Loucy (cell line): ENCODE results near the gene RMI2.

Experiments
- H2AFZ ChIP-seq: fragments of 200-600 bp; sonication (generic); 2 replicates; pipeline ENCODE4 v1.6.0; 2016; ENCODE audit warnings: antibody characterized with exemption, mild to moderate bottlenecking, low read length, moderate library complexity
- H3F3A ChIP-seq: fragments of 200-600 bp; 2 replicates; pipeline ENCODE4 v1.6.0; 2016; ENCODE audit warnings: antibody characterized with exemption, low read depth, mild to moderate bottlenecking
- H3K27me3 ChIP-seq: fragments of 200-600 bp; sonication (generic); 2 replicates; pipeline ENCODE4 v1.6.1; 2014; ENCODE audit warnings: low read length, mild to moderate bottlenecking; ENCODE audit not compliant: insufficient read depth, poor library complexity, severe bottlenecking
- H3K36me3 ChIP-seq: fragments of 200-600 bp; sonication (generic); 2 replicates; pipeline ENCODE4 v1.6.1; 2016; ENCODE audit warnings: low read length; ENCODE audit not compliant: insufficient read depth
- H3K4me1 ChIP-seq: fragments of 200-600 bp; sonication (generic); 2 replicates; pipeline ENCODE4 v1.5.1; 2014; ENCODE audit warnings: low read length, mild to moderate bottlenecking; ENCODE audit not compliant: insufficient read depth, poor library complexity, severe bottlenecking
- H3K4me2 ChIP-seq: fragments of 200-600 bp; sonication (generic); 2 replicates; pipeline ENCODE4 v1.6.0; 2014; ENCODE audit warnings: antibody characterized with exemption, low read length, low read depth, mild to moderate bottlenecking; ENCODE audit not compliant: poor library complexity, severe bottlenecking
- H3K4me3 ChIP-seq: fragments of 200-600 bp; sonication (generic); 2 replicates; pipeline ENCODE4 v1.5.1; 2014; ENCODE audit warnings: low read length, mild to moderate bottlenecking, mixed read lengths; ENCODE audit not compliant: poor library complexity, severe bottlenecking
- H3K79me2 ChIP-seq: fragments of 200-600 bp; sonication (generic); 2 replicates; pipeline ENCODE4 v1.6.1; 2014; ENCODE audit warnings: low read length; ENCODE audit not compliant: insufficient read depth
- H3K9ac ChIP-seq: fragments of 200-600 bp; sonication (generic); 2 replicates; pipeline ENCODE4 v1.6.0; 2014; ENCODE audit warnings: mild to moderate bottlenecking, low read depth, low read length, moderate library complexity; ENCODE audit not compliant: poor library complexity, severe bottlenecking
- H3K9me2 ChIP-seq: fragments of 200-600 bp; sonication (generic); replicated peaks from 2 replicates; pipeline ENCODE4 v1.6.1; 2016; ENCODE audit warnings: low read depth, low read length, mixed read lengths
- H3K9me3 ChIP-seq: fragments of 200-600 bp; sonication (generic); 2 replicates; pipeline ENCODE4 v1.6.1; 2014; ENCODE audit warnings: mild to moderate bottlenecking, antibody characterized with exemption, low read length, low read depth; ENCODE audit not compliant: insufficient read depth
- H4K20me1 ChIP-seq: fragments of 200-600 bp; sonication (generic); 2 replicates; pipeline ENCODE4 v1.6.0; 2014; ENCODE audit warnings: antibody characterized with exemption, low read length, mild to moderate bottlenecking; ENCODE audit not compliant: insufficient read depth, poor library complexity, severe bottlenecking
- EZH2phosphoT487 ChIP-seq: fragments of 200-600 bp; IDR thresholded peaks from 2 replicates; pipeline ENCODE4 v1.6.1; 2018; ENCODE audit warnings: antibody characterized with exemption, mild to moderate bottlenecking, moderate library complexity, borderline replicate concordance
- TF ChIP-seq, protein P1 (sequence below): fragments of 200-600 bp; sonication (generic); conservative IDR thresholded peaks from 2 replicates; pipeline ENCODE4 v1.5.1; 2014; ENCODE audit warnings: mild to moderate bottlenecking, antibody characterized with exemption, low read length

Gene RMI2

GRCh38 chr16:11328172-11329070 lies 16.8 kb upstream of the RMI2 start:
- Histone ChIP-seq H3K27me3 (no peaks in the 10 kb centered on the region), H4K20me1 (no peaks in the 10 kb centered on the region), H3K4me1 (peaks cover 10% of the 10 kb centered on the region), H3K36me3 (no peaks in the 10 kb centered on the region), H2AFZ (no peak overlapping the region), H3K4me3 (no peak overlapping the region), H3K9me3 (no peaks in the 10 kb centered on the region), H3K9me2 (no peaks in the 10 kb centered on the region), H3K9ac (no peak overlapping the region), H3F3A (no peaks in the 10 kb centered on the region), H3K79me2 (no peaks in the 10 kb centered on the region), H3K4me2 (peak overlapping the region; percentile 48)
- TF ChIP-seq, protein P1, sequence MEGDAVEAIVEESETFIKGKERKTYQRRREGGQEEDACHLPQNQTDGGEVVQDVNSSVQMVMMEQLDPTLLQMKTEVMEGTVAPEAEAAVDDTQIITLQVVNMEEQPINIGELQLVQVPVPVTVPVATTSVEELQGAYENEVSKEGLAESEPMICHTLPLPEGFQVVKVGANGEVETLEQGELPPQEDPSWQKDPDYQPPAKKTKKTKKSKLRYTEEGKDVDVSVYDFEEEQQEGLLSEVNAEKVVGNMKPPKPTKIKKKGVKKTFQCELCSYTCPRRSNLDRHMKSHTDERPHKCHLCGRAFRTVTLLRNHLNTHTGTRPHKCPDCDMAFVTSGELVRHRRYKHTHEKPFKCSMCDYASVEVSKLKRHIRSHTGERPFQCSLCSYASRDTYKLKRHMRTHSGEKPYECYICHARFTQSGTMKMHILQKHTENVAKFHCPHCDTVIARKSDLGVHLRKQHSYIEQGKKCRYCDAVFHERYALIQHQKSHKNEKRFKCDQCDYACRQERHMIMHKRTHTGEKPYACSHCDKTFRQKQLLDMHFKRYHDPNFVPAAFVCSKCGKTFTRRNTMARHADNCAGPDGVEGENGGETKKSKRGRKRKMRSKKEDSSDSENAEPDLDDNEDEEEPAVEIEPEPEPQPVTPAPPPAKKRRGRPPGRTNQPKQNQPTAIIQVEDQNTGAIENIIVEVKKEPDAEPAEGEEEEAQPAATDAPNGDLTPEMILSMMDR: no peak

GRCh38 chr16:11329071-11329491 lies 16.2 kb upstream of the RMI2 start:
- H3K9me3 ChIP-seq: no peaks in the 10 kb centered on the region
- no peaks in the 10 kb centered on the region for H3F3A ChIP-seq
- H3K36me3 ChIP-seq: no peaks in the 10 kb centered on the region
- no peak for TF ChIP-seq EZH2phosphoT487
- TF ChIP-seq, protein P1: no peak
- no peak overlapping the region for H3K9ac ChIP-seq
- H3K9me2 ChIP-seq: no peaks in the 10 kb centered on the region
- H3K4me1 ChIP-seq: peaks cover 10% of the 10 kb centered on the region
- no peaks in the 10 kb centered on the region for H3K79me2 ChIP-seq
- no peaks in the 10 kb centered on the region for H4K20me1 ChIP-seq
- no peaks in the 10 kb centered on the region for H3K27me3 ChIP-seq
- H3K4me3 ChIP-seq: no peak overlapping the region
- no peak overlapping the region for H2AFZ ChIP-seq
- H3K4me2 ChIP-seq: peak overlapping the region; percentile 48

GRCh38 chr16:11329891-11330290 lies 15.4 kb upstream of the RMI2 start:
- Histone ChIP-seq H3K4me1 (peaks cover 10% of the 10 kb centered on the region), H3K9ac (no peak overlapping the region), H3K79me2 (no peaks in the 10 kb centered on the region), H3K36me3 (no peaks in the 10 kb centered on the region), H3K4me2 (no peak overlapping the region), H4K20me1 (no peaks in the 10 kb centered on the region), H3F3A (no peaks in the 10 kb centered on the region), H3K27me3 (no peaks in the 10 kb centered on the region), H3K4me3 (no peak overlapping the region), H2AFZ (no peak overlapping the region), H3K9me3 (no peaks in the 10 kb centered on the region), H3K9me2 (no peaks in the 10 kb centered on the region)
- no peak for TF ChIP-seq EZH2phosphoT487
- TF ChIP-seq, protein P1: no peak
